Osteoblast (primary cell): ENCODE results near the gene DCDC2C. TPM values are rescaled to one million over a fixed set of nuclear protein-coding genes. Genes with fewer than 3 reads are reported as not detected.

Source experiments
- DNase-seq: peaks from one replicate; pipeline ENCODE4 v3.0.0; 2011; ENCODE audit warnings: low spot score, mixed read lengths; ENCODE audit not compliant: insufficient read length; ENCODE audit errors: missing footprints
- H2AFZ ChIP-seq: 2 replicates; pipeline ENCODE4 v1.6.0; 2011; ENCODE audit warnings: mild to moderate bottlenecking, low read length
- H3K27ac ChIP-seq: 2 replicates; pipeline ENCODE4 v1.5.1; 2011; ENCODE audit warnings: mild to moderate bottlenecking, low read depth, low read length, moderate library complexity
- H3K27me3 ChIP-seq: 2 replicates; pipeline ENCODE4 v1.6.0; 2012; ENCODE audit warnings: mild to moderate bottlenecking, control low read depth, inconsistent platforms, low read length, moderate library complexity; ENCODE audit not compliant: insufficient read depth
- H3K36me3 ChIP-seq: 2 replicates; pipeline ENCODE4 v1.5.1; 2011; ENCODE audit warnings: mild to moderate bottlenecking, low read length, control low read depth, moderate library complexity; ENCODE audit not compliant: insufficient read depth
- H3K4me1 ChIP-seq: 2 replicates; pipeline ENCODE4 v1.5.1; 2011; ENCODE audit warnings: mild to moderate bottlenecking, low read length, control low read depth, moderate library complexity; ENCODE audit not compliant: insufficient read depth
- H3K4me2 ChIP-seq: 2 replicates; pipeline ENCODE4 v1.6.0; 2011; ENCODE audit warnings: mild to moderate bottlenecking, low read length; ENCODE audit not compliant: insufficient read depth
- H3K4me3 ChIP-seq: fragments of 200-600 bp; sonication (generic); 3 replicates; pipeline ENCODE4 v1.5.1; 2012; ENCODE audit warnings: mild to moderate bottlenecking, low read length, inconsistent platforms; ENCODE audit not compliant: insufficient read depth
- H3K79me2 ChIP-seq: 2 replicates; pipeline ENCODE4 v1.6.0; 2012; ENCODE audit warnings: mild to moderate bottlenecking, low read length, control low read depth, inconsistent platforms; ENCODE audit not compliant: insufficient read depth
- H3K9me3 ChIP-seq: 2 replicates; pipeline ENCODE4 v1.5.1; 2011; ENCODE audit warnings: low read depth, low read length, control low read depth
- H4K20me1 ChIP-seq: 2 replicates; pipeline ENCODE4 v1.6.0; 2012; ENCODE audit warnings: mild to moderate bottlenecking, low read length, control low read depth; ENCODE audit not compliant: insufficient read depth
- total RNA-seq: library from RNA; depleted of rRNA; stranded (reverse); fragments of >200 nt; gene quantifications from 2 replicates; pipeline ENCODE4 v1.2.3, GENCODE V29; 2012
- TF ChIP-seq, protein P1 (sequence below): IDR thresholded peaks from 2 replicates; pipeline ENCODE4 v1.5.1; 2011; ENCODE audit warnings: mild to moderate bottlenecking, low read depth, low read length, moderate library complexity; ENCODE audit errors: extremely low read depth

The DCDC2C gene
- total RNA-seq, 1 donor, result not detected

DNA sequence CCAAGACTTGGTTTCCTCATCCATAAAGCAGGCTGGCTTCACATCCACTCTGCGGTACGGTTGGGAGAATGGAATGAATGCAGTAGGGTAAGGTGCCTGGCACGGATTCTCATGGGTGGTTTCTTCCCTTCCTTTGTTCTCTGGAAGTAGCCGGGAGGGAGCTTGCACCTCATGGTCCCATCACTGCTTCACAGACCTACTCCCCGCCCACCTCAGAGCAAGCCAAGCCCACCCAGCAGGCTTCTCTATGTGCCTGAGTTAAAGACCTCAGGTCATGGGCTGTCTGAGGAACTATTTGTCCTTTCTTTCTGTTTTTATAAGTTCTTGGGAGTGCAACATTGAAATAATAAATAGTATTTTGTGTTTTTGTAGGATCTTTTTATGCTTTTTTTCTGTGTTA, 3.5 kb downstream of the DCDC2C start:
- DNase-seq, result no peak
- Histone ChIP-seq H3K27me3 (peaks cover 4% of the 10 kb centered on the region), H4K20me1 (no peaks in the 10 kb centered on the region), H3K79me2 (no peaks in the 10 kb centered on the region), H3K27ac (no peak overlapping the region), H3K9me3 (no peaks in the 10 kb centered on the region), H3K36me3 (no peaks in the 10 kb centered on the region), H3K4me2 (no peak overlapping the region), H3K4me1 (no peaks in the 10 kb centered on the region), H3K4me3 (no peak overlapping the region), H2AFZ (no peak overlapping the region)
- TF ChIP-seq, protein P1, sequence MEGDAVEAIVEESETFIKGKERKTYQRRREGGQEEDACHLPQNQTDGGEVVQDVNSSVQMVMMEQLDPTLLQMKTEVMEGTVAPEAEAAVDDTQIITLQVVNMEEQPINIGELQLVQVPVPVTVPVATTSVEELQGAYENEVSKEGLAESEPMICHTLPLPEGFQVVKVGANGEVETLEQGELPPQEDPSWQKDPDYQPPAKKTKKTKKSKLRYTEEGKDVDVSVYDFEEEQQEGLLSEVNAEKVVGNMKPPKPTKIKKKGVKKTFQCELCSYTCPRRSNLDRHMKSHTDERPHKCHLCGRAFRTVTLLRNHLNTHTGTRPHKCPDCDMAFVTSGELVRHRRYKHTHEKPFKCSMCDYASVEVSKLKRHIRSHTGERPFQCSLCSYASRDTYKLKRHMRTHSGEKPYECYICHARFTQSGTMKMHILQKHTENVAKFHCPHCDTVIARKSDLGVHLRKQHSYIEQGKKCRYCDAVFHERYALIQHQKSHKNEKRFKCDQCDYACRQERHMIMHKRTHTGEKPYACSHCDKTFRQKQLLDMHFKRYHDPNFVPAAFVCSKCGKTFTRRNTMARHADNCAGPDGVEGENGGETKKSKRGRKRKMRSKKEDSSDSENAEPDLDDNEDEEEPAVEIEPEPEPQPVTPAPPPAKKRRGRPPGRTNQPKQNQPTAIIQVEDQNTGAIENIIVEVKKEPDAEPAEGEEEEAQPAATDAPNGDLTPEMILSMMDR, result no peak

DNA sequence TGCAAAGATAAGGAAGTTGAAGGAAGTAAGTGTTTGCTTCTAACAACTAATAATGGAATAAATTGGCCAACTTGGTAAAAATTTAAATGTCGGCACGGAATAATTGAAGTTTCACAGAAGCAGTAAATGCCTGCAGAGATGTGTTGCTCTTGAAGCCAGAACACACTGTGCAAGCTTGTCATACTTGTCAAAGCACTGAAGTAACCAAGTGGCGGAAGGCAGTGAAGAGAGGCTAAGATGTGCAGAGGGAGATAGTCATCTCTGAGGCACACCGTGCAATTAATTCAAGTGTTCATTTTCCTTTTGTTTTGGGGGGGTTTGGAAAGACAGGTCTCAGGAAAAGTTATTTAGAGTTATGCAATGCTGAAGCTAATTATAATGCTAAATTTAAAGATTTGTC, 5.2 kb downstream of the DCDC2C start:
- H3K4me3 ChIP-seq, result no peak overlapping the region
- no peaks in the 10 kb centered on the region for H3K27me3 ChIP-seq
- no peaks in the 10 kb centered on the region for H3K36me3 ChIP-seq
- DNase-seq, result no peak
- H3K79me2 ChIP-seq, result no peaks in the 10 kb centered on the region
- H2AFZ ChIP-seq, result no peak overlapping the region
- H3K27ac ChIP-seq, result no peak overlapping the region
- no peaks in the 10 kb centered on the region for H4K20me1 ChIP-seq
- no peak overlapping the region for H3K4me2 ChIP-seq
- TF ChIP-seq, protein P1, result no peak
- no peaks in the 10 kb centered on the region for H3K9me3 ChIP-seq
- H3K4me1 ChIP-seq, result no peaks in the 10 kb centered on the region

- H3K4me1 ChIP-seq, result no peaks in the 10 kb centered on the region
- H3K9me3 ChIP-seq, result no peaks in the 10 kb centered on the region
- no peak overlapping the region for H3K4me2 ChIP-seq
- DNase-seq, result no peak
- H4K20me1 ChIP-seq, result no peaks in the 10 kb centered on the region
- H3K27ac ChIP-seq, result no peak overlapping the region
- H3K36me3 ChIP-seq, result no peaks in the 10 kb centered on the region
- H3K27me3 ChIP-seq, result no peaks in the 10 kb centered on the region
- H3K4me3 ChIP-seq, result no peak overlapping the region
- H3K79me2 ChIP-seq, result no peaks in the 10 kb centered on the region
- TF ChIP-seq, protein P1, result no peak
- no peak overlapping the region for H2AFZ ChIP-seq
Measured at GRCh38 chr2:3709225-3709624, 5.8 kb downstream of the DCDC2C start.

DNA sequence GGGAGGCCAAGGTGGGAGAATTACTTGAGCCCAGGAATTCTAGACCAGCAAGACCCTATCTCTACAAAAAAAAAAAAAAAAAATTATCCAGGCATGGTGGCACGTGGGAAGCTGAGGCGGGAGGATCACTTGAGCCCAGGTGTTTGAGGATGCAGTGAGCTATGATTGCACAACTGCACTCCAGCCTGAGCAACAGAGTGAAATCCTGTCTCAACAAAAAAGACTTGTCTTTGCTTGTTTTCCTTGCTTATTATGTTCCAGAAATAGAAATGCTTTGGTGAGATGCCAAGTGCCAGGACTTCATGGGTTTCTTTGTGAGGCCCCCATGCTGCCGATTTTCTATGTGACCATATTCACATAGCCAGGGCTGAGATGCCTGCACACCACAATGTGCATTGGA, 9.0 kb downstream of the DCDC2C start:
- DNase-seq, result no peak
- no peaks in the 10 kb centered on the region for H3K79me2 ChIP-seq
- no peak overlapping the region for H3K27ac ChIP-seq
- H3K4me3 ChIP-seq, result no peak overlapping the region
- H3K4me1 ChIP-seq, result no peaks in the 10 kb centered on the region
- H3K36me3 ChIP-seq, result no peaks in the 10 kb centered on the region
- no peak overlapping the region for H3K4me2 ChIP-seq
- no peaks in the 10 kb centered on the region for H3K27me3 ChIP-seq
- H2AFZ ChIP-seq, result no peak overlapping the region
- H4K20me1 ChIP-seq, result no peaks in the 10 kb centered on the region
- H3K9me3 ChIP-seq, result no peaks in the 10 kb centered on the region
- TF ChIP-seq, protein P1, result no peak
